ENCODE measurements around the gene GDF10.

GRCh38 chr10:47362199-47362598, 62.2 kb downstream of the GDF10 start:
- TF ChIP-seq CTCF (IDR thresholded peaks at IDR 0.05) (no peak), EZH2 (IDR thresholded peaks at IDR 0.05; ENCODE audit: borderline replicate concordance, insufficient read depth, low read depth, low read length, poor library complexity, severe bottlenecking) (no peak)
